Loucy (cell line): ENCODE data around the gene ANO6.

ENCODE experiments used
- H2AFZ ChIP-seq: fragments of 200-600 bp; sonication (generic); 2 replicates; pipeline ENCODE4 v1.6.0; 2016; ENCODE audit warnings: antibody characterized with exemption, mild to moderate bottlenecking, low read length, moderate library complexity
- H3F3A ChIP-seq: fragments of 200-600 bp; 2 replicates; pipeline ENCODE4 v1.6.0; 2016; ENCODE audit warnings: antibody characterized with exemption, low read depth, mild to moderate bottlenecking
- H3K27me3 ChIP-seq: fragments of 200-600 bp; sonication (generic); 2 replicates; pipeline ENCODE4 v1.6.1; 2014; ENCODE audit warnings: low read length, mild to moderate bottlenecking; ENCODE audit not compliant: insufficient read depth, poor library complexity, severe bottlenecking
- H3K36me3 ChIP-seq: fragments of 200-600 bp; sonication (generic); 2 replicates; pipeline ENCODE4 v1.6.1; 2016; ENCODE audit warnings: low read length; ENCODE audit not compliant: insufficient read depth
- H3K4me1 ChIP-seq: fragments of 200-600 bp; sonication (generic); 2 replicates; pipeline ENCODE4 v1.5.1; 2014; ENCODE audit warnings: low read length, mild to moderate bottlenecking; ENCODE audit not compliant: insufficient read depth, poor library complexity, severe bottlenecking
- H3K4me2 ChIP-seq: fragments of 200-600 bp; sonication (generic); 2 replicates; pipeline ENCODE4 v1.6.0; 2014; ENCODE audit warnings: antibody characterized with exemption, low read length, low read depth, mild to moderate bottlenecking; ENCODE audit not compliant: poor library complexity, severe bottlenecking
- H3K4me3 ChIP-seq: fragments of 200-600 bp; sonication (generic); 2 replicates; pipeline ENCODE4 v1.5.1; 2014; ENCODE audit warnings: low read length, mild to moderate bottlenecking, mixed read lengths; ENCODE audit not compliant: poor library complexity, severe bottlenecking
- H3K79me2 ChIP-seq: fragments of 200-600 bp; sonication (generic); 2 replicates; pipeline ENCODE4 v1.6.1; 2014; ENCODE audit warnings: low read length; ENCODE audit not compliant: insufficient read depth
- H3K9ac ChIP-seq: fragments of 200-600 bp; sonication (generic); 2 replicates; pipeline ENCODE4 v1.6.0; 2014; ENCODE audit warnings: mild to moderate bottlenecking, low read depth, low read length, moderate library complexity; ENCODE audit not compliant: poor library complexity, severe bottlenecking
- H3K9me2 ChIP-seq: fragments of 200-600 bp; sonication (generic); replicated peaks from 2 replicates; pipeline ENCODE4 v1.6.1; 2016; ENCODE audit warnings: low read depth, low read length, mixed read lengths
- H3K9me3 ChIP-seq: fragments of 200-600 bp; sonication (generic); 2 replicates; pipeline ENCODE4 v1.6.1; 2014; ENCODE audit warnings: mild to moderate bottlenecking, antibody characterized with exemption, low read length, low read depth; ENCODE audit not compliant: insufficient read depth
- H4K20me1 ChIP-seq: fragments of 200-600 bp; sonication (generic); 2 replicates; pipeline ENCODE4 v1.6.0; 2014; ENCODE audit warnings: antibody characterized with exemption, low read length, mild to moderate bottlenecking; ENCODE audit not compliant: insufficient read depth, poor library complexity, severe bottlenecking
- EZH2phosphoT487 ChIP-seq: fragments of 200-600 bp; IDR thresholded peaks from 2 replicates; pipeline ENCODE4 v1.6.1; 2018; ENCODE audit warnings: antibody characterized with exemption, mild to moderate bottlenecking, moderate library complexity, borderline replicate concordance
- TF ChIP-seq, protein P1 (sequence below): fragments of 200-600 bp; sonication (generic); conservative IDR thresholded peaks from 2 replicates; pipeline ENCODE4 v1.5.1; 2014; ENCODE audit warnings: mild to moderate bottlenecking, antibody characterized with exemption, low read length

The ANO6 gene

DNA sequence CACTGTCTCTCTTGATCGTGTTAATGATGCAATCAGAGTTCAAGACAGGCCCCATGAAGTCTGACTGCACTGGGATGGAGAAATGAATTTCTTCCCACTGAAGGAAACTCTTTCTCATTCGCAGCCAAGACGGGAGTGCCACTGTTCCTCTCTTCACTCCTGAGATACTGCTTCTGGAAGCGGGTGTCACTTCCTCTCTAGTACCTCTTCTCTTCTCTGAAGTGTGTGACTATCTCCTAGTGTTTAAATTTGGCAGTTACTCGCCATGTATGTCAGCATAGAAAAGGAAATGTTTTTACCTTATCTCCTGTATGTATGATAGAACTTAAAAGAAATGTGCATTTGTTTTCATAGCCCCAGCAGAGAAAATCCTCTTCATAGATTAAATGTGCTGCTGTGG lies 215.2 kb downstream of the ANO6 start:
- peaks cover 21% of the 10 kb centered on the region for H3K4me1 ChIP-seq
- H4K20me1 ChIP-seq: no peaks in the 10 kb centered on the region
- no peaks in the 10 kb centered on the region for H3K9me3 ChIP-seq
- no peak overlapping the region for H2AFZ ChIP-seq
- H3K4me3 ChIP-seq: no peak overlapping the region
- H3F3A ChIP-seq: no peaks in the 10 kb centered on the region
- H3K4me2 ChIP-seq: no peak overlapping the region
- no peaks in the 10 kb centered on the region for H3K9me2 ChIP-seq
- H3K36me3 ChIP-seq: peaks cover 6% of the 10 kb centered on the region; the same call in 1 of the 2 replicates
- TF ChIP-seq, protein P1, sequence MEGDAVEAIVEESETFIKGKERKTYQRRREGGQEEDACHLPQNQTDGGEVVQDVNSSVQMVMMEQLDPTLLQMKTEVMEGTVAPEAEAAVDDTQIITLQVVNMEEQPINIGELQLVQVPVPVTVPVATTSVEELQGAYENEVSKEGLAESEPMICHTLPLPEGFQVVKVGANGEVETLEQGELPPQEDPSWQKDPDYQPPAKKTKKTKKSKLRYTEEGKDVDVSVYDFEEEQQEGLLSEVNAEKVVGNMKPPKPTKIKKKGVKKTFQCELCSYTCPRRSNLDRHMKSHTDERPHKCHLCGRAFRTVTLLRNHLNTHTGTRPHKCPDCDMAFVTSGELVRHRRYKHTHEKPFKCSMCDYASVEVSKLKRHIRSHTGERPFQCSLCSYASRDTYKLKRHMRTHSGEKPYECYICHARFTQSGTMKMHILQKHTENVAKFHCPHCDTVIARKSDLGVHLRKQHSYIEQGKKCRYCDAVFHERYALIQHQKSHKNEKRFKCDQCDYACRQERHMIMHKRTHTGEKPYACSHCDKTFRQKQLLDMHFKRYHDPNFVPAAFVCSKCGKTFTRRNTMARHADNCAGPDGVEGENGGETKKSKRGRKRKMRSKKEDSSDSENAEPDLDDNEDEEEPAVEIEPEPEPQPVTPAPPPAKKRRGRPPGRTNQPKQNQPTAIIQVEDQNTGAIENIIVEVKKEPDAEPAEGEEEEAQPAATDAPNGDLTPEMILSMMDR: peak; percentile 18; the same call in 1 of the 2 replicates
- TF ChIP-seq EZH2phosphoT487: no peak
- no peak overlapping the region for H3K9ac ChIP-seq
- no peaks in the 10 kb centered on the region for H3K79me2 ChIP-seq
- H3K27me3 ChIP-seq: no peaks in the 10 kb centered on the region

GRCh38 chr12:45432710-45433109 lies 216.8 kb downstream of the ANO6 start:
- Histone ChIP-seq H2AFZ (no peak overlapping the region), H3K9me2 (no peaks in the 10 kb centered on the region)

DNA sequence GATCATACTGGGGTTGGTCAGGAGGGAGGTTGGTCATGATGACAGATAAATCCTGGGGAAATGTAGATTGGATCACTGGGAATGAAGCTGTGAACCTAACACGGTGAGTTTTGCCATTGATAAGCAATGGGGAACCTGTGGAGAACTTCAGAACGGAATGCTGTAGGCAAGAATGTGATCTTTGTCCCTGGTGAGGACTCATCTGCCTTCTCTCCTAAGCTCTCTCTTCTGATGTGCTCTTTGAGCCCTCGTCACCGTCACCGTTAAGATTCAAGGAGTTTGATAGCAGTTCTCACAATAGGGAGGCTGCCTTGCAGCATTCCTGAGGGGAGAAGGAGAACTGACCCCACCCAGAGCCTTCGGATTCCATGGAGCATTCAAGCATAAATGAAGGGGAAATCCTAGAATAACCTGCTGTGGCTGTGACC lies 217.6 kb downstream of the ANO6 start:
- no peaks in the 10 kb centered on the region for H3K9me3 ChIP-seq
- H3K27me3 ChIP-seq: no peaks in the 10 kb centered on the region
- H3K36me3 ChIP-seq: 0 out of 2 replicates have a peak, but pooled peaks cover 3% of the 10 kb centered on the region
- H3K9me2 ChIP-seq: no peaks in the 10 kb centered on the region
- no peak overlapping the region for H3K9ac ChIP-seq
- no peak overlapping the region for H3K4me2 ChIP-seq
- no peaks in the 10 kb centered on the region for H3K79me2 ChIP-seq
- H3K4me3 ChIP-seq: no peak overlapping the region
- no peak for TF ChIP-seq EZH2phosphoT487
- no peaks in the 10 kb centered on the region for H3F3A ChIP-seq
- no peak overlapping the region for H2AFZ ChIP-seq
- no peaks in the 10 kb centered on the region for H4K20me1 ChIP-seq
- H3K4me1 ChIP-seq: peaks cover 23% of the 10 kb centered on the region

More at GRCh38 chr12:45432710-45433109, 216.8 kb downstream of the ANO6 start:
- TF ChIP-seq, protein P1: no peak
- no peak for TF ChIP-seq EZH2phosphoT487
- no peaks in the 10 kb centered on the region for H3K79me2 ChIP-seq
- no peaks in the 10 kb centered on the region for H3F3A ChIP-seq
- H3K4me1 ChIP-seq: peaks cover 23% of the 10 kb centered on the region
- H4K20me1 ChIP-seq: no peaks in the 10 kb centered on the region
- peaks cover 6% of the 10 kb centered on the region; the same call in 1 of the 2 replicates for H3K36me3 ChIP-seq
- no peaks in the 10 kb centered on the region for H3K9me3 ChIP-seq
- no peak overlapping the region for H3K4me3 ChIP-seq
- H3K4me2 ChIP-seq: no peak overlapping the region
- no peaks in the 10 kb centered on the region for H3K27me3 ChIP-seq
- no peak overlapping the region for H3K9ac ChIP-seq

DNA sequence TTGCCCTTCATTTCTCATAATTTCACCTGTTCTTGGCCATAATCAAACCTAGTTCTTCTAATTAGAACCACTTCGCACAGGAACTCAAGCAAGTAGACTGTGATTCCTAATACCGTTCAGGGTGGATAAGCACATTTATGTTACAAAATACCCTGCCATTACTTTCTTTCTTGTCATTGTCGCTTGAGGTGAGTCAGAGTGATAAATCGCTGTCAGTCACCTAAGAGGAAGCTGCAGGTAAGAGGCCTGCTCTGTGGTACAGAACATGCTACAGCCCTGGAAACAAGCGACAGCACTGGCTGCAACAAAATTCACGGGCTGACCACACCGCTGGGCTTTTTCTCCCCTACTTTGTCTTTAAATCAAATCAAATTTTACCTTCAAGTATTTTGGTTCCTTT lies 218.2 kb downstream of the ANO6 start:
- Histone ChIP-seq H3K4me2 (no peak overlapping the region), H3K79me2 (no peaks in the 10 kb centered on the region), H2AFZ (no peak overlapping the region), H3K4me1 (peaks cover 23% of the 10 kb centered on the region), H3K27me3 (no peaks in the 10 kb centered on the region), H3F3A (no peaks in the 10 kb centered on the region), H3K9me2 (no peaks in the 10 kb centered on the region), H3K36me3 (0 out of 2 replicates have a peak, but pooled peaks cover 3% of the 10 kb centered on the region), H3K4me3 (no peak overlapping the region), H4K20me1 (no peaks in the 10 kb centered on the region), H3K9ac (no peak overlapping the region), H3K9me3 (no peaks in the 10 kb centered on the region)
- TF ChIP-seq EZH2phosphoT487: no peak
- TF ChIP-seq, protein P1: no peak
